LNCaP clone FGC (cell line): Measurements from ENCODE around the gene RUNX3.

Experiments used
- DNase-seq: peaks from one replicate; pipeline ENCODE4 v3.0.0-alpha.2; 2011; ENCODE audit warnings: low read depth
- H3K4me3 ChIP-seq: 2 replicates; pipeline ENCODE4 v1.5.1; 2011; ENCODE audit warnings: mild to moderate bottlenecking, low read depth, low read length, control low read depth
- CTCF ChIP-seq: IDR thresholded peaks from 2 replicates; pipeline ENCODE4 v1.5.1; 2012; ENCODE audit warnings: mild to moderate bottlenecking; ENCODE audit not compliant: control insufficient read depth, insufficient read depth; ENCODE audit errors: extremely low read depth

RUNX3 gene

DNA sequence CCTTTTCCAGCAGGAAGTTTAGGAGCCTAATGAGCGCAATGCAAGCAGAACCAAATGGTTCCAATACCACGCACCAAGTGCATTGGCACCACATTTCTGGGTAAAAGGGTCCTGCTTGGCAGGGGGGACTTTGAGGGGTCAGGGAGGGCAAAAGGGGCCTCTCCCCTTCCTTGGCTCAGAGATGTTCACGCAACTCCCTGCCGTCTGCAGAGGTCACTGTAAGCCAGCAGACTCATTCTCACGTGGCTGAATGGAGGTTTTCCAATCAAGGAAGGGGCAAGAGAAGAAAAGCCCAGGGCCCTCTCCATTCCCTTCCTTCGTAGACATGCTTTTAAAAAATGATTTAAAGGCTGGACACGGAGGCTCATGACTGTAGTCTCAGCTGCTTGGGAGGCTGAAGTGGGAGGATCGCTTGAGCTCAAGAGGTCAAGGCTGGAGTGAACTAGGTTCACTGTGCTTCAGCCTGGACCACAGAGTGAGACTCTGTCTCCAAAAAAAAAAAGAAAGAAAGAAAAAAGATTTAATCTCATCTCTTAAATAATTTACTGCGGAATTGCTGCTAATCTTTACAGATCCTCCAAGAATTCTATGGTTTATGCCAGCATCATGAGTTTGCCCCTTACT lies 80.3 kb downstream of the RUNX3 start:
- DNase-seq = no peak
- no peak overlapping the region for H3K4me3 ChIP-seq
- peak; percentile 49 for TF ChIP-seq CTCF
